HepG2 (cell line): ENCODE measurements around the gene MLH1. TPM values are rescaled to one million over a fixed set of nuclear protein-coding genes. Genes with fewer than 3 reads are reported as not detected.

ENCODE experiments used
- ATAC-seq: fragments of 200-7000 bp; cut with Tn5 transposase; 3 replicates; pipeline ENCODE4 v1.9.1; 2020; ENCODE audit warnings: mild to moderate bottlenecking, moderate library complexity
- BruUV-seq: library from RNA; stranded (reverse); fragments of 400-500 nt; replicated peaks from 2 replicates; lab custom pipeline; 2021; lab: Mats Ljungman, UMichigan
- CTCF ChIA-PET: fragments of 300-600 bp; formaldehyde crosslinking; extraction: SDS; loops from one replicate; lab custom pipeline; 2021; ENCODE audit warnings: low total read pairs, inconsistent platforms, low intra/inter-chr PET ratio; lab: Yijun Ruan, JAX
- POLR2A ChIA-PET: fragments of 350-600 bp; sonication (Branson Sonifier 250); formaldehyde crosslinking; loops from one replicate; lab custom pipeline; 2020; ENCODE audit warnings: antibody characterized with exemption, inconsistent platforms; lab: Yijun Ruan, JAX
- DNase-seq: peaks from one replicate; pipeline ENCODE4 v3.0.0-alpha.2; 2015; ENCODE audit warnings: low spot score
- FAIRE-seq: peaks from 3 replicates; lab custom pipeline; 2011; peaks lifted over from hg19 to GRCh38; lab: Jason Lieb, UNC
- H2AFZ ChIP-seq: one replicate; pipeline ENCODE4 v1.6.1; 2011; ENCODE audit warnings: low read length, inconsistent platforms
- H3K27ac ChIP-seq: fragments of 300-600 bp; 3 replicates; pipeline ENCODE4 v1.8.0; 2011; ENCODE audit warnings: mixed run types, mild to moderate bottlenecking, mixed read lengths, low read length, inconsistent platforms; ENCODE audit not compliant: insufficient read depth; ENCODE audit errors: extremely low read length
- H3K27me3 ChIP-seq, 2 experiments: fragments of 200-600 bp in 1 of 2; 2 replicates in 1 of 2; 3 replicates in 1 of 2; pipeline versions ENCODE4 v1.6.0 to v1.8.0; 2011; ENCODE audit warnings: low read length in 2 of 2, mild to moderate bottlenecking in 2 of 2, moderate library complexity in 2 of 2, inconsistent platforms in 1 of 2; ENCODE audit not compliant: insufficient read depth in 2 of 2, control insufficient read depth in 1 of 2
- H3K36me3 ChIP-seq, 2 experiments: fragments of 200-600 bp in 1 of 2; replicated peaks in 1 of 2; 2 replicates in 1 of 2; 3 replicates in 1 of 2; pipeline versions ENCODE4 v1.5.1 to v1.8.0; 2011; ENCODE audit warnings: low read length in 2 of 2, inconsistent platforms in 1 of 2; ENCODE audit not compliant: insufficient read depth in 2 of 2, control insufficient read depth in 1 of 2
- H3K4me1 ChIP-seq: 2 replicates; pipeline ENCODE4 v1.5.1; 2012; ENCODE audit warnings: low read length, inconsistent platforms; ENCODE audit not compliant: insufficient read depth
- H3K4me2 ChIP-seq: 2 replicates; pipeline ENCODE4 v1.6.0; 2011; ENCODE audit warnings: low read depth, low read length, inconsistent platforms
- H3K4me3 ChIP-seq, 3 experiments: fragments of 200-600 bp in 1 of 3; sonication (generic), shearing (Covaris generic) in 1 of 3; replicated peaks in 1 of 3; 2 replicates each; pipeline ENCODE4 v1.5.1; 2011 to 2016; ENCODE audit warnings: low read length in 3 of 3, inconsistent platforms in 2 of 3, low read depth in 2 of 3, mild to moderate bottlenecking in 2 of 3, control low read depth in 1 of 3, mixed read lengths in 1 of 3; ENCODE audit not compliant: insufficient read depth in 1 of 3
- H3K79me2 ChIP-seq: one replicate; pipeline ENCODE4 v1.6.1; 2011; ENCODE audit warnings: low read length, inconsistent platforms; ENCODE audit not compliant: insufficient read depth
- H3K9ac ChIP-seq: 2 replicates; pipeline ENCODE4 v1.6.0; 2011; ENCODE audit warnings: mild to moderate bottlenecking, low read depth, low read length, inconsistent platforms; ENCODE audit not compliant: insufficient read depth
- H3K9me3 ChIP-seq: 2 replicates; pipeline ENCODE4 v1.5.1; 2012; ENCODE audit warnings: mild to moderate bottlenecking, low read length
- H4K20me1 ChIP-seq: 2 replicates; pipeline ENCODE4 v1.6.0; 2011; ENCODE audit warnings: inconsistent platforms, mild to moderate bottlenecking, low read length, moderate library complexity; ENCODE audit not compliant: insufficient read depth
- ATF6 ChIP-seq: sonication (generic); formaldehyde crosslinking; conservative IDR thresholded peaks from 2 replicates; pipeline ENCODE4 v1.4.0; 2020; ENCODE audit warnings: missing genetic modification reagents
- BRCA1 ChIP-seq: sonication (generic); formaldehyde crosslinking; IDR thresholded peaks from 2 replicates; pipeline ENCODE4 v1.4.0; 2020; ENCODE audit warnings: missing genetic modification reagents
- E2F2 ChIP-seq: sonication (generic); formaldehyde crosslinking; IDR thresholded peaks from 2 replicates; pipeline ENCODE4 v1.4.0; 2020; ENCODE audit warnings: missing genetic modification reagents, borderline replicate concordance
- EED ChIP-seq: sonication (generic); formaldehyde crosslinking; IDR thresholded peaks from 2 replicates; pipeline ENCODE4 v1.5.0; 2020; ENCODE audit warnings: mild to moderate bottlenecking, missing genetic modification reagents
- ELF1 ChIP-seq: sonication (generic); formaldehyde crosslinking; IDR thresholded peaks from 2 replicates; pipeline ENCODE4 v1.4.0; 2020; ENCODE audit warnings: missing genetic modification reagents
- HINFP ChIP-seq: sonication (generic); formaldehyde crosslinking; IDR thresholded peaks from 2 replicates; pipeline ENCODE4 v1.4.0; 2020; ENCODE audit warnings: low read depth, mild to moderate bottlenecking, missing genetic modification reagents
- STAT6 ChIP-seq: sonication (generic); formaldehyde crosslinking; IDR thresholded peaks from 2 replicates; pipeline ENCODE4 v1.4.0; 2020; ENCODE audit warnings: missing genetic modification reagents, mild to moderate bottlenecking, borderline replicate concordance
- TSC22D2 ChIP-seq: sonication (generic); formaldehyde crosslinking; IDR thresholded peaks from 2 replicates; pipeline ENCODE4 v1.5.1; 2020; ENCODE audit warnings: missing genetic modification reagents, mild to moderate bottlenecking, borderline replicate concordance
- XBP1 ChIP-seq: sonication (generic); formaldehyde crosslinking; IDR thresholded peaks from 2 replicates; pipeline ENCODE4 v1.5.0; 2020; ENCODE audit warnings: missing genetic modification reagents
- ZBTB25 ChIP-seq: IDR thresholded peaks from 2 replicates; pipeline ENCODE4 v1.6.1; 2018; ENCODE audit warnings: missing genetic modification reagents
- ZFP62 ChIP-seq: sonication (generic); formaldehyde crosslinking; IDR thresholded peaks from 2 replicates; pipeline ENCODE4 v1.4.0; 2020; ENCODE audit warnings: missing genetic modification reagents
- ZNF333 ChIP-seq: sonication (generic); formaldehyde crosslinking; IDR thresholded peaks from 2 replicates; pipeline ENCODE4 v1.4.0; 2020; ENCODE audit warnings: mild to moderate bottlenecking, missing genetic modification reagents, borderline replicate concordance
- ZNF660 ChIP-seq: sonication (generic); formaldehyde crosslinking; IDR thresholded peaks from 2 replicates; pipeline ENCODE4 v1.5.1; 2020; ENCODE audit warnings: mild to moderate bottlenecking, low read depth, missing genetic modification reagents, borderline replicate concordance
- ZNF703 ChIP-seq: sonication (generic); formaldehyde crosslinking; IDR thresholded peaks from 2 replicates; pipeline ENCODE4 v1.5.1; 2020; ENCODE audit warnings: missing genetic modification reagents, mild to moderate bottlenecking, moderate library complexity, borderline replicate concordance
- ZNF83 ChIP-seq: sonication (generic); formaldehyde crosslinking; IDR thresholded peaks from 2 replicates; pipeline ENCODE4 v1.4.0; 2020; ENCODE audit warnings: missing genetic modification reagents, mild to moderate bottlenecking, borderline replicate concordance
- WGBS: methylation state at CpG from one replicate; pipeline ENCODE4 v1.1.6; 2017; ENCODE audit warnings: low lambda C conversion rate; 5-methylcytosine and 5-hydroxymethylcytosine counted together
- in situ Hi-C: cut with HindIII; loops from 2 replicates; pipeline ENCODE4 v1.10.0; 2017; ENCODE audit warnings: low pct_unique_long_range_greater_than_20kb; ENCODE audit not compliant: extremely low pct_ligation_motif_present
- intact Hi-C: fragments of 100-400 bp; cut with micrococcal nuclease; formaldehyde crosslinking; loops from one replicate; pipeline ENCODE4 v1.10.0; 2022; ENCODE audit not compliant: unreplicated experiment
- polyA plus RNA-seq, 8 experiments: library from polyadenylated mRNA; depleted of rRNA in 3 of 8; stranded (reverse) in 7 of 8; unstranded in 1 of 8; fragments of >200 nt; fragmentation: Illumina TruSeq in 4 of 8; extraction: Trizol in 4 of 8; gene quantifications; 2 replicates each; pipeline versions ENCODE4 v1.2.1 to v1.2.3, GENCODE V29; 2011 to 2016; ENCODE audit warnings: low read depth in 4 of 8, missing spikeins in 1 of 8, mixed read lengths in 1 of 8; ENCODE audit not compliant: insufficient read depth in 1 of 8
- total RNA-seq, 5 experiments: library from RNA; depleted of rRNA; stranded (reverse); fragments of >200 nt; fragmentation: Illumina TruSeq; extraction: Trizol; gene quantifications; 2 replicates each; pipeline ENCODE4 v1.2.3, GENCODE V29; 2016; ENCODE audit warnings: low read depth in 1 of 5

The MLH1 gene
- total and polyA plus RNA-seq, 2 of the 13 experiments (the other 11 are each of a cell fraction or from before 2014, with no cell fraction given), result 29.5 to 70.8 TPM

- Histone ChIP-seq H3K4me2 (peak within 1 kb of the TSS; percentile 88), H3K4me3 (peak within 1 kb of the TSS; percentile 77 to 89 (median 82)), H3K9ac (peak within 1 kb of the TSS; percentile 97), H3K36me3 (peaks cover 2 to 9% of the 10 kb centered on the region in 2 experiments; a peak in 2 of 5 replicates), H3K27me3 (no peaks in the 10 kb centered on the region; a peak in 1 of 5 replicates), H4K20me1 (peaks cover 20% of the 10 kb centered on the region), H3K4me1 (peaks cover 43% of the 10 kb centered on the region), H3K27ac (peak within 1 kb of the TSS; percentile 96), H3K79me2 (peaks cover 59% of the 10 kb centered on the region), H2AFZ (peak within 1 kb of the TSS; percentile 72), H3K9me3 (no peaks in the 10 kb centered on the region)
- no peak for DNase-seq
- FAIRE-seq, result no peak
- intact Hi-C loops, result no loop called here
- 0% methylated on average over 21 of the region's 48 CpGs for WGBS
- in situ Hi-C loops, result no loop called here
- ChIA-PET CTCF (no interaction called here), POLR2A (interaction anchor here (0.7 to 2.2 kb wide), 25 partner anchors 10 to 1172 kb away, joined by 3 to 11 read pairs (median 4); partner anchors contain the start of gene OXSR1)
- BruUV-seq, result no TSS peak
- peak; percentile 97 for ATAC-seq
- TF ChIP-seq ZNF333 (CRISPR knock-in tag), result no peak
- no peak for TF ChIP-seq ELF1 (CRISPR knock-in tag)
- TF ChIP-seq E2F2 (CRISPR knock-in tag), result peak; percentile 89; the same call in 1 of the 2 replicates
- TF ChIP-seq XBP1 (CRISPR knock-in tag), result no peak
- TF ChIP-seq STAT6 (CRISPR knock-in tag), result no peak; the same call in 1 of the 2 replicates
- TF ChIP-seq HINFP (CRISPR knock-in tag), result no peak
- TF ChIP-seq ZNF660, result no peak
- TF ChIP-seq ATF6 (CRISPR knock-in tag), result no peak
- TF ChIP-seq ZFP62 (CRISPR knock-in tag), result no peak
- TF ChIP-seq TSC22D2, result peak; percentile 70
- no peak for TF ChIP-seq ZBTB25
- no peak for TF ChIP-seq ZNF703 (CRISPR knock-in tag)
- TF ChIP-seq BRCA1 (CRISPR knock-in tag), result peak; percentile 78
- TF ChIP-seq EED (CRISPR knock-in tag), result no peak
- peak; percentile 57; the same call in 1 of the 2 replicates for TF ChIP-seq ZNF83 (CRISPR knock-in tag)
Measured at GRCh38 chr3:36992806-36993325, 452 bp upstream of the MLH1 start, which contains the start of gene EPM2AIP1. TSS of gene EPM2AIP1 (minus strand) at chr3:36993131. CDS start at chr3:36993077, 54 bp downstream.
